Mammary epithelial cell (primary cell): ENCODE results near the gene CPA5.

Source experiments
- EZH2 ChIP-seq: IDR thresholded peaks from 2 replicates; pipeline ENCODE4 v1.6.1; 2012; ENCODE audit warnings: low read length, inconsistent platforms, borderline replicate concordance
- TF ChIP-seq, protein P1 (sequence below), 2 donors: IDR thresholded peaks in 1 of 2; conservative IDR thresholded peaks in 1 of 2; 2 replicates each; pipeline ENCODE4 v1.5.1; 2011 to 2012; ENCODE audit warnings: inconsistent platforms in 2 of 2, low read length in 2 of 2, mild to moderate bottlenecking in 2 of 2, control low read depth in 1 of 2, low read depth in 1 of 2; ENCODE audit not compliant: insufficient read depth in 1 of 2; ENCODE audit errors: extremely low read depth in 1 of 2

DNA sequence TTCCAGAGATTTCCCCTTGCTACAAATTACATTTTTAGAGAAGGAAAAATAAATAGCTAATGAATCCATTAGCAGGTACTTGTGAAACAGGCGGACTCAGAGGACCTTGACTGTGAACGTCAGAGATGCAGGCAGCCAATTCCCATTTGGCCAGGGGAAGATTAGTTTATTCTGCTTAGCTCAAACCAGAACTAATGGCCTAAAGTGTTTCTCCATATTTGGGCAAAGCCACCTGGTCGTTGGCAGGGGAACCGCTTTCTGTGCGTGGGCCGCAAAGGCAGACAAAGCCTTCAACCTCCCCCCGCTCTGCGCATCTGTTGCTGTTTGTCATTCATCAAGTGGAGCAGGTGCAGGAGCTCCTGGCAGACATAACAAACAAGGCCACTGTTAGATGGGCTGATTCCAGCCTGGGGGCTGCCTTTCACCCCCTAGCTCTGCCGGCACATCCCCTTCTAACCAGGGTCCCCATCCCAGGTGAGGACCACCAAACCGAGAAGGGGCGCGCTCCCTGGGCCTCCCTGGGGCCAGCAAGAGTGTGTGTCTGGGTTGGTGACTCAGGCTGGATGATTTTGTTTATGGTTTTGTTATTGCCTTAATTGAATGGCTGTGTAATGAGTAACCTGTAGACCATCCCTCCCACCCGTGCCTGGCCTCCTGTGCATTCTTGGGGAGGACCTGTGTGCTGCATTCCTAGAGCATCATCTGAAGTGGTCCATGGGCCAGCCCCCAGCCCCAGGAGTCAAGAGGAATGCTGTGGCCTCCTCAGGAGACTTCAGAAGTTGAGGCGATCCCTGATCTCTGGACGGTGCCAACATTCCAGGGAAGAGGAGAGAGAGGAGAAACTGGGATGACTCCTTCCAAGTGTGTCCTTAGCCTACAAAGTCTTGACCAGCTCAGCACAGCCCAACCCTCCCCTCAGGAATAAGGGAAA lies 21.2 kb downstream of the CPA5 start:
- TF ChIP-seq, protein P1, sequence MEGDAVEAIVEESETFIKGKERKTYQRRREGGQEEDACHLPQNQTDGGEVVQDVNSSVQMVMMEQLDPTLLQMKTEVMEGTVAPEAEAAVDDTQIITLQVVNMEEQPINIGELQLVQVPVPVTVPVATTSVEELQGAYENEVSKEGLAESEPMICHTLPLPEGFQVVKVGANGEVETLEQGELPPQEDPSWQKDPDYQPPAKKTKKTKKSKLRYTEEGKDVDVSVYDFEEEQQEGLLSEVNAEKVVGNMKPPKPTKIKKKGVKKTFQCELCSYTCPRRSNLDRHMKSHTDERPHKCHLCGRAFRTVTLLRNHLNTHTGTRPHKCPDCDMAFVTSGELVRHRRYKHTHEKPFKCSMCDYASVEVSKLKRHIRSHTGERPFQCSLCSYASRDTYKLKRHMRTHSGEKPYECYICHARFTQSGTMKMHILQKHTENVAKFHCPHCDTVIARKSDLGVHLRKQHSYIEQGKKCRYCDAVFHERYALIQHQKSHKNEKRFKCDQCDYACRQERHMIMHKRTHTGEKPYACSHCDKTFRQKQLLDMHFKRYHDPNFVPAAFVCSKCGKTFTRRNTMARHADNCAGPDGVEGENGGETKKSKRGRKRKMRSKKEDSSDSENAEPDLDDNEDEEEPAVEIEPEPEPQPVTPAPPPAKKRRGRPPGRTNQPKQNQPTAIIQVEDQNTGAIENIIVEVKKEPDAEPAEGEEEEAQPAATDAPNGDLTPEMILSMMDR (conservative IDR thresholded peaks at IDR 0.05 in 1 of 2, IDR thresholded peaks at IDR 0.05 in 1 of 2; ENCODE audit: extremely low read depth in 1 of 2, insufficient read depth in 1 of 2, low read depth in 1 of 2, low read length in 2 of 2): no peak
- TF ChIP-seq EZH2: no peak
